Hindlimb muscle (tissue), 1 donor: ENCODE measurements around the gene CAMP. TPM values are rescaled to one million over a fixed set of nuclear protein-coding genes. Genes with fewer than 3 reads are reported as not detected.

Experiments
- DNase-seq: peaks from one replicate; pipeline ENCODE4 v3.0.0-alpha.2; 2013
- polyA plus RNA-seq: library from polyadenylated mRNA; unstranded; fragments of 120-200 nt; gene quantifications from one replicate; pipeline ENCODE4 v1.2.1, GENCODE V29; 2013; ENCODE audit not compliant: insufficient read length

Gene CAMP
- polyA plus RNA-seq, 1 donor = 0.98 TPM

GRCh38 chr3:48215019-48215418, 8.3 kb upstream of the CAMP start:
- no peak for DNase-seq

- DNase-seq = peak; percentile 66
Observed at GRCh38 chr3:48215466-48215865, 7.8 kb upstream of the CAMP start.

- DNase-seq = no peak
Observed at GRCh38 chr3:48215876-48216275, 7.4 kb upstream of the CAMP start.

DNA sequence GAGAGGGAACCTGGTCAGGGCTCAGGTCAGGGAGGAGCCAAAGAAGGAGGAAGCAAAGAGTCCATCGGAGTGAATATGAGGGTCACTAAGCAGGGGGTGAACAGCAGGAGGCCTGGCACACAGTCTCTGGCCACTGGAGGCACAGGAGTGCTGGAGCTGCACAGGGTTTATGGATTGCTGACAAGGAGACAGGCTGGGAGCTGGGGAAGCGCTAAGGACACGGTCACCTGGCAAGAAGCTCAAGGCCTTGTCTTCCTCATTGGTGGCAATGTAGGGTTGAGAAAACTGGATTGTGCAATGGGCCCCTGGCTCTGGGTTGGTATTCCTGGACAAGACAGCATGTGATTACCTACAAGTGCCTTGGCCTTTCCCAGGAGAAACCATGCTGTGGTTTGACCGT, 5.8 kb upstream of the CAMP start:
- DNase-seq = no peak

- no peak for DNase-seq
Observed at GRCh38 chr3:48218537-48218936, 4.8 kb upstream of the CAMP start.

GRCh38 chr3:48219543-48219942, 3.8 kb upstream of the CAMP start:
- DNase-seq = no peak

DNA sequence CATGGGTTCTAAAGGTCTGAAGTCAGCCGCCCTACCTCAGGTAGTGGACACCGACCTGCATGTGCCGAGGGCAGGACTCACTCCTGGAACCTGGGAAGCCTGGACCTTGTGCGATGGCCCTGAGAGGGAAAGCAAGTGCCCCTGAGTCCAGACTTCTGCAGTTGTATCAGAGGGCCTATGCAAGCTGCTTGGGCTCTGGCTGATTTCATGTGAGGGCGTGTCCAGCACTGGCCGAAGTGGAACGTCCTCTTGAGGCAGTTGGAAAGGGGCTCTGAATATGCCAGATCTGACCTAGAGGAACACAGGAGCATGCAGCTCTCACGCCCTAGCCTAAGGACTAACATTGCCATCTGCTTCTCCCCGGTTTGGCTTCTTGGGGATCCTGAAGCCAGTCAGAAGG, 2.5 kb upstream of the CAMP start:
- DNase-seq = no peak

DNA sequence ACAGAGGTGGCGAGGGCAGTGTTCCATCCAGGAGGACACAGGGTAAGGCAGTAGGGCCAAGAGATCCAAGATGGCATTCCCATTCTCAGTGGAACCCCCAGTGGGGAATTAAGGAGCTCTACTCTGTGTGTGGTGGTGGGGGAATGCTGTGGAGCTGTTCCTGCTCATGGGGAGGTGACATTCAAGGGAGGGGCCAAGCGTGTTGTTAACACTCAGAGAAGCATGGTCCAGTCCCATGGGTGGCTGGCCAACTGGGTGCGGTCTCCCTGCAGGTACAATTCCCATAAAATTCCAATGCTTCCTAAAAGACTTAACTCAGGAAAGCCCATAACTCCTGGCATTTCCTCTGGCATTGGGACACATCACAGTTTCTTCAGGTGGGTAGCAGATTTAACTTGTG, 2.3 kb downstream of the CAMP start:
- DNase-seq = no peak

GRCh38 chr3:48226939-48227338, 3.6 kb downstream of the CAMP start:
- no peak for DNase-seq

DNA sequence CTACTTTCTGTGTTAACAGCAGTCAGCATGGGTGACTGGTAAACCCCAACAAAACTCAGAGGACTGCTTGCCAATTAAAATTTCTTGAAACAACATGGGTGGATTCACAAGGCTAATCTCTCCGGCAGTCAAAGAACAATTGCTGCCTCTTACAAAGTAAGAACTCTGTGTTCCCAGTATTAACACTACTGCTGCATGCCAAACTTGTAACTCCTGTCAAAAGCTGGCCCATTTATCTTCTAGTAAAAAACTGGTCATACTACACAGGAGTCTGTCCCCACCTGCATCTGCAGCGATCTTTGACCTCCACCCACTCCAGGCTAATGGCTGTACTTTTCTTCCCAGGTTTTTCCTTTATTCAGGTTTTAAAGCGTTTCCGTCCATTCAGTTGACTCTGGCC, 8.9 kb downstream of the CAMP start:
- DNase-seq = no peak

GRCh38 chr3:48232734-48233133, 9.4 kb downstream of the CAMP start:
- DNase-seq = no peak

DNA sequence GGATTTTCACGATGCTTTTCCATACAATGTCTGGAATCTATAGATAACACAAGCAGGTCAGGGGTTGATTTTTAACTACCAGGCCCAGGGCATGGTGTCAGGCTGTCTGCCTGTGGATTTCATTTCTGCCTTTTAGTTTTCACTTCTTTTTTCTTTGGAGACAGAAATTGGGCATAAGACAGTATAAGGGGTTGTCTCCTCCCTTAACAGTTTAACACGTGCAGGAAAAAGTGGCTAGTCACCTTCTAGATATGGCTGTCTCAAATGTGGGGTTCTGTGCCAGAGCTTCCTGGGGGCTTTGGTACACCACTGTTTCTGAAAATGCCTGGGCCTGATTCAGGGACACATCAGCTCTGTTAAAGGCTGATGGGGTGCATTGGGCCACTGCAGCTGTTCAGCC, 10.2 kb downstream of the CAMP start:
- no peak for DNase-seq

GRCh38 chr3:48236531-48236930, 13.2 kb downstream of the CAMP start:
- no peak for DNase-seq

DNA sequence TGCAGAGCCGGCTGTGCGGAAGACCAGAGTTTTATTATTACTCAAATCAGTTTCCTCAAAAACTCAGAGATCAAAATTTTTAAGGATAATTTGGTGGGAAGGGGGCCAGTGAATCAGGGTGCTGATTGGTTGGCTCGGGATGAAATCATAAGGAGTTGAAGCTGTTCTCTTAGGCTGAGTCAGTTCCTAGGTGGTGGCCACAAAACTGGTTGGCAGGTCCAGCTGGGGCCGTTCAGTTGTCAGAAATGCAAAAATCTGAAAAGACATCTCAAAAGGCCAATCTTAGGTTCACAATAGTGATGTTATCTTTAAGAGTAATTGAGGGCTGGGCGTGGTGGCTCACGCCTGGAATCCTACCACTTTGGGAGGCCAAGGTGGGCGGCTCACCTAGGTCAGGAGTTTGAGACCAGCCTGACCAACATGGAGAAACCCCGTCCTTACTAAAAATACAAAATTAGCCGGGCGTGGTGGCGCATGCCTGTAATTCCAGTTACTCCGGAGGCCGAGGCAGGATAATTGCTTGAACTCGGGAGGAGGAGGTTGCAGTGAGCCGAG, 15.3 kb downstream of the CAMP start:
- DNase-seq = no peak

DNA sequence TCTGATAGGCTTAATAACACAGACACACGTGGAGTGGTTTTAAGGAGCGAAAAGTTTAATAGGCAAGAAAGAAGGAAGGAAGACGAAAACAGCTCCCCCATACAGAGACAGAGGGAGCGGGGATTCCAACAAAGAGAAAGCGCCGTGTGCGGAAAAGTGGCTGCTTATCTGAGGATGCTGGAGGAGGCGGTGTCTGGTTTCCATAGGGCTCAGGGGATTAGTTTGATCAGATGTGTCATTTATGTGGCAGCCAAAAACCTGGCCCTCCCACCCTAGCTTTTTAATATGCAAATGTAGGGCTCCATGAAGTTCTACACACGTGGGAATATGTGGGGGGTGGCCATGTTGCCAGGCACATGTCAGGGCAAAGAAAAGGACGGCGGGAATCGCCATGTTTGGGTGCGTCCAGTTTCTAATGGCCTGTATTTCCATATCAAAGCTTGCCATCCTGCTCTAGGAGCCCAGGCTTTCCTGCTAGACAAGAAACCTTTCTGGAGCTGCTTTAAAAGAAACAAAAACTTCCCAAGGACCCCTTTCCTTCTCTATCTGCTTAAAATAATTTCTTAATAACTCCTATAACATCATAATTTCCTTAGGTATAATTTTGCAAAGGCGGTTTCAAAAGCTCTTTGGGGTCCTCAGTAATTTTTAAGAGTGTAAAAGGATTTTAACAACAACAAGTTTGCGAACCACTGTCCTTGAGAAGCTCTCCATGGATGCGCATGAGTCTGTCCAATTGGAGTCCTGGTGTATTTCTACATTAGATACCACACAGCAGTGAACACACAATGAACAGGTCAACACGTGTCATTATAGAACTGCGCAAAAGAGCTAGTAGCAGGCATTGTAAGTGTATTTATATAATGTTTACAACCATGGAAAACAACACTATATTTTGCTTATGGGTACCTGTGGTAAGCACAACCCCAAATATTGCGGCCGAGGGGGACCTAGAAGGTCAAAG, 17.0 kb downstream of the CAMP start:
- DNase-seq = no peak

DNA sequence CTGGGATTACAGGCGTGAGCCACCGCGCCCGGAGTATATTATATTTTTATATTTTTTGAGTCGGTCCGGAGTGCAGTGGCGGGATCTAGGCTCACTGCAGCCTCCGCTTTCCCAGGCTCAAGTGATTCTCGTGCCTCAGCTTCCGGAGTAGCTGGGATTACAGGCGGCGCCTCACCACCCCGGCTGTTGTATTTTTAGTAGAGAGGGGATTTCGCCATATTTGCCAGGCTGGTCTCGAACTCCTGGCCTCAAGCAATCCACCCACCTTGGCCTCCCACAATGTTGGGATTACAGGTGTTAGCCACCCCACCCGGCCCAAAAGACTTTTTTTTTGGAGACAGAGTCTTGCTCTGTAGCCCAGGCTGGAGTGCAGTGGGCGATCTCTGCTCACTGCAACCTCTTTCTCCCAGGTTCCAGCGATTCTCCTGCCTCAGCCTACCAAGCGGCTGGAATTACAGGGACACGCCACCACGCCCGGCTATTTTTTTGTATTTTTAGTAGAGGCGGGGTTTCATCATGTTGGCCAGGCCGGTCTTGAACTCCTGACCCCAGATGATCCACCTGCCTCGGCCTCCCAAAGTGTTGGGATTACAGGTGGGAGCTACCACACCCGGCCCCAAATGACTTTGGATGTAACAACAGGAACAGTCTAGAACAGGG, 18.6 kb downstream of the CAMP start:
- no peak for DNase-seq

- no peak for DNase-seq
Observed at GRCh38 chr3:48243886-48244285, 20.6 kb downstream of the CAMP start.

DNA sequence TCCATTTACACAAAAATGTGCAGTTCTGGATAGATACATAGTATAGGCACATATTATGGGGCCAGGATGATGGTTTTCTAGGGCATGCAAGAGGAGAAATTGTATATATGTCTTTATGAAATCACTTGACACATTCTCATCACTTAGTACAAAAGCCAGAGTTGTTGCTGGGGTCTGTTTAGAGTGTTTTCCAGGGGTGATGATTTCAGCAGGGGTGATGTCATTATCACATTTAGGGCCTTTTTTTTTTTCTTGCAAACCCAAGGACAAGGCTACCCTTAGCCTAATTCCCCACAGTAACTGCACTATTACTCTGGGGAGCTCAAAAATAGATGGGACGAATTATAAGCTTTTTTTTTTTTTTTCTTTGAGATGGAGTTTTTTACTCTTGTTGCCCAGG, 21.2 kb downstream of the CAMP start:
- DNase-seq = no peak

DNA sequence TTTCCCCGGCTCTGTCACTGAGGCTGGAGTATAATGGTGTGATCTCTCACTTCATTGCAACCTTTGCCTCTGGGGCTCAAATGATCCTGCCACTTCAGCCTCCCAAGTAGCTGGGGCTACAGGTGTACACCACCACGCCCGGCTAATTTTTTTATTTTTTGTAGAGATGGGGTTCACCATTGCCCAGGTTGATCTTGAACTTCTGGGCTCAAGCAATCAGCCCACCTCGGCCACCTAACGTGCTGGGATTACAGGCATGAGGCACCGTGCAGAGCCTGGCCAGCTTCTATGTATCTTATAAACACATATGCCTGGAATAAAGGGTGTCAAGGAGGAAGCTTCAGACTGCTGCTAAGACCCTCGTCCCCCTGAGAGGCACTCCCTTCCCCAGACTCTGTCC, 21.8 kb downstream of the CAMP start:
- DNase-seq = no peak

- no peak for DNase-seq
Observed at GRCh38 chr3:48247401-48247811, 24.1 kb downstream of the CAMP start.

- DNase-seq = no peak
Observed at GRCh38 chr3:48248095-48248850, 25.0 kb downstream of the CAMP start.

DNA sequence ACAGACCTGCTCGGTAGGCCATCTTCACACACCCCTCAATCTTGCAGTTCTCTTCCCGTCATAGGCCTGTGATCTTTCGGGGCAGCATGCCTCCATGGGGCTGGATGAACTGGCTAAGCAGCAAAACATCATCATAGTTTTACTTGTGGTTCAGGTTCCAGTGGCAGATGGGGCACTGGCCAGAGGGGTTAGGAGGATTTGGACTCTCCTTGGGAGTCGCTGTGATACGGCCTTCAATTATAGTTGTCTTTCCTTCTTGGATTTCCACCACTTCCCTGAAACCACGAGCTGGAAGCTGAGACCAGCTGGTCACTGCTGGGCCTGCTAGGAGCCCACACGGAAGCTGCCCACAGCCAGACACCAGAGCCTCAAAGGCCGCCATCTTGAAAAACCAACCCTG, 33.3 kb downstream of the CAMP start:
- no peak for DNase-seq

DNA sequence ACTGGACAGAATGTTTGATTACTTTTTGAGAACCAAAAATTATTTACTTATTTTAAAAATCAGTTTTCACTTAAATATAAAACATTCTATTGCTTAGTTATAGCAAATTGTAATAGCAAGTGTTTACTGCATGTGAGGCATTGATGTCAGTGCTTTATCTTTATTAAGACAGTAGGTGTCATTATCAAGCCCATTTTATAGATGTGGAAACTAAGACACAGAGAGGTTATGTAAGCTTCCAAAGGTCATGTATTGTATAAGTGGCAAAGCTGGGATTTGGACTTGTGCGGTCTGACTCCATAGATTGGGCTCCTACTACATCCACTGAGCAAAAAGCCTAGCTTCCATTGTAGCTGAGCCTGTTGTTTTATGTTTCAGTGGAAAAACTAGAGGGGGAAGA, 35.2 kb downstream of the CAMP start:
- DNase-seq = no peak
